ENCODE results near the gene SGK1.
"Not testable (repeated sequence)": the region's sequence is repeated elsewhere in the genome, so short reads cannot be mapped to it uniquely, and the experiment has no call there.

The SGK1 gene

DNA sequence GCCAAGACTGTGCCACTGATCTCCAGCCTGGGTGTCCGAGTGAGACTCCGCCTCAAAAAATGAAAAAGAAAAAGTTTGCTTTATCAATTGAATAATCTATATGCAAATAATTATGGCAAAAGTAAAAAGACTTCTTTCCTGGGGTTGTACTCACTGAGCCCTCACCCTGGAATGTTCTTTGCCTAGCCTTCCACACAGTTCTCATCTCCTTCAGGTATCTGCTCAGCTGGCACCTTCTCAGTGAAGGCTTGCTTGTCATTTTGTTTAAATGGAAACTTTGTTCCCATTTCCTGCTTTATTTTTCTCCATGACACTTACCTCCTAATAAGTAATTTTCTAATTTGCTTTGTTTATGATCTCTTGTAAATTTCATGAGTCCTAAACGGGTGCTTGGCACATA, 96.7 kb downstream of the SGK1 start:
- no peak for DNase-seq (ENCODE audit: low spot score)

DNA sequence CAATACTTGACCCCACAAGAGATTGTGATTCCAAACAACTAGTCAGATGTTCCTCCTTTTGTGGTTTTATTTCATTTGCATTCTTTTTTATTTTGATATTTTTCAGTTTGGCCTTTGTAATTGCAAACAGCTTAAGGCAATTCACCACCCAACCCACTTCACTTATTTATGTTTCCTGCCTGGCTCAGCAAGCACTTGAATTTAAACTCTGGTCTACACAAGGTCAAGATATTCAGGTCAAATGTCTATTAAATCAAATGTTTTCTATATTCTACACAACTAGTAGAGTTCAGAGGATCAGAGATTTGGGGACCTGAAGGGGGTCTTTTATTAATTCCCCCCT, 100.1 kb downstream of the SGK1 start:
- DNase-seq (ENCODE audit: low spot score) = no peak

GRCh38 chr6:134217105-134217797, 100.7 kb downstream of the SGK1 start:
- DNase-seq (ENCODE audit: low spot score) = no peak

DNA sequence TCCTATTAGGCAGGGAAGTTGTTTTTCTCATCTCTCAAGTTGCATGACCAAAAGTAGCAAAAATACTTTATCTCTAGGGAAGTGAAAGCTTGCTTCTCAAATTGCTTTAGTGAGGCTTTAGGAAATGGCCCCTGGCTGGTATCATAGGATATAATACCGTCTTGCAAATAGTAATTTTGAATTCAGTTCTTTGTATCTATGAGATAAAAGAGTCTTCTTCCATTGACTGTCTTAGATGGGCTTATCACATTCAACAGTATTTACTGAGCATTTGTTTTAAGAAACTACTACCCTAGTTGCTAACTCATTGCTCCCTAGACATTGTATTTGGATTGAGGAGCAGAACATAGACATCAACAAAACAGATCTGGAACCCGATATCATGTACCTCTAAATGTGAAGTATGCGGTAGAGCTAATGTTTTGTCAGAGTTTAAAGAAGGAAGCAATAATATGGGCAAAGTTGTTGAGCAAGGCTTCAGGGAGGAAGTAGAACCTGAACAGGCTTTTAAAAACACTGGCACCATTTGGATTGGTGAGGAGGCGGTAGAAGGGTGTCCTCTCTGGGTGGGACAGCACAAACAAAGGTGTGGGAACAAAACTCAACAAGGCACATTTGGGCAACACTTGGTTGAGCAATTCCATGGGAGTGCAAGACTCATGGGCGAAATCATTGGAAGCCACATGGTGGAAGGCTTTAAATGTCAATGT, 101.5 kb downstream of the SGK1 start:
- DNase-seq (ENCODE audit: low spot score) = no peak

GRCh38 chr6:134213410-134213809, 104.5 kb downstream of the SGK1 start:
- DNase-seq (ENCODE audit: low spot score) = not testable (repeated sequence)

DNA sequence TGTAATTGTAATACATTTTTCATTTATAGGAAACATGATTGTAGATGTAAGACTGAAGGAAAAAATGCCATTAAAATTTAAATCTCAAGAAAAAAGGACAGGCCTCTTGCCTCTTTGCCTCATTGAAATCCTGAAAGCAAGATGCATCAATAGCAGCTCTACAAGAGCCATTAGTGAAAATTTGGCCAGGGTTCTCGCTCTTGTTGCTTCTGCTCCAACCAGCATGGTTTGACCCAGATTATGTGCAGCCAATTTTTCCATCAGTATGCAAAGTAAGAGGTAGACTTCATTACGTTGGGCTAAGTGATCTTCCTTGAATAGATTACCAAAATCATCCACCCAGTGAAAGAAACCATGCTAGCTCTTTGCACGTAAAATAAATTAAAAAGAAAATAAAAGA, 106.6 kb downstream of the SGK1 start:
- no peak for DNase-seq (ENCODE audit: low spot score)

DNA sequence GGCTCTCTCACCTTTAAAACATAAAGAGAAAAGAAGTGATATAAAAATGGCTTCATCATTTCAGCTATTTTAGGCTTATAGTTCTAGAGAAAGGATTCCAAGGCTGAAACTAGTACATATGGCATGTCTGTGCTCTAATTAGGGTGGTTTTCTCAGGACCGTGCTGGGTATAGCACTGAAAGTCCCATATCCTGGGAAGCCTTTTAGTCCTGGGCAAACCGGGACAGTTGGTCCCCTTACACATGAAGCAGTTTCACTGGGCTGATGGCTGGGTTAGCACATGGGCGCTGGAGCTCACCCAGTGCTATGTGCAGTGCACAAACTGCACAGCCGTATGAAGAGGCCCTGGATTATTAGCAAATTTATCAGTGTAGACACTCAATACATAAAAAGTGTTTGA, 110.5 kb downstream of the SGK1 start:
- no peak for DNase-seq (ENCODE audit: low spot score)

DNA sequence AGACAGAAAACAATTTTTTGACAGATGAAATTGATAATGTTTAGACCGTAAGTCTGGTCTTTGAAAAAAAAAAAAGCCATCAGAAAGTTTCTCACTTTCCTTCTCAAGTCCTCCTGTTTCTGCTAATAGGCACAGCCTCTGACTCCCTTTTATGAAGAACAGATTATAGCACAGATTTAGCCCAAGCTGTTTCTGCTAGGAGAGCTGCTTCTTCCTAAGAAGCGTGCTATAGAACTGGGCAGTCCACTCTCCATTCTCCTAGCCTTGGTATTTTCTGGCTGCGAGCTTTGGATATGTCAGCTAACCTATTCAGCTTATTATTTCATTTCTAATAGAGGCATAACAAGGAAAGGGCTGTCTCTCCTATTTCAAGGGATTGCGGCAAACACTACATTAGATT, 112.5 kb downstream of the SGK1 start:
- DNase-seq (ENCODE audit: low spot score) = no peak

DNA sequence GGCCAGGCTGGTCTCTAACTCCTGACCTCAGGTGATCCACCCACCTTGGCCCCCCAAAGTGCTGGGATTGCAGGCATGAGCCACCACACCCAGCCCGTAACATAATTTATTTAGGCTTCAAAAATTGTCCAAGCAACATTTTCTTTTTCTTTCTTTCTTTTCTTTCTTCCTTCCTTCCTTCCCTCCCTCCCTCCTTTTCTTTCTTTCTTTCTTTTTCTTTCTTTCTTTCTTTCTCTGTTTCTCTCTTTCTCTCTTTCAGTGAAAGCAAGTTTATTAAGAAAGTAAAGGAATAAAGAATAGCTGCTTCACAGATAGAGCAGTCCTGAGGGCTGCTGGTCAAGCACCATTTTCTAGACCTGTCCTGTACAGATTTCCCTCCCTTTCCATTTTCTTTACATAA, 113.2 kb downstream of the SGK1 start:
- DNase-seq (ENCODE audit: low spot score) = not testable (repeated sequence)

DNA sequence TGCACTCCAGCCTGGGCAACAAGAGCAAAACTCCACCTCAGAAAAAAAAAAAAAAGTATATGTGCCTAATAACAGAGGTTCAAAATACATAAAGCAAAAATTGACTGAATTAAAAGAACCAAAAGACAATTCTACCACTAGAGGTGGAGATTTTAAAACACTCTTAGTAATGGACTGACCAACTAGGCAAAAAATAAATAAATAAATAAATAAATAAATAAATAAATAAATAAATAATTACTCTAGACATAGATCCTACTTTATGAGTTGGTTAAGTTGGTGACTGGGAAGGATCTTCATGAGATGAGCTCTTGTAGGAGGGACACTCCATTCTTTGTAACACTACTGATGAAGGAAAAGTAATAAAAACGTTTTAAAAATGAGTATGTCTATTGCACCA, 113.9 kb downstream of the SGK1 start:
- no peak for DNase-seq (ENCODE audit: low spot score)

- no peak for DNase-seq (ENCODE audit: low spot score)
Observed at GRCh38 chr6:134201716-134202115, 116.2 kb downstream of the SGK1 start.

DNA sequence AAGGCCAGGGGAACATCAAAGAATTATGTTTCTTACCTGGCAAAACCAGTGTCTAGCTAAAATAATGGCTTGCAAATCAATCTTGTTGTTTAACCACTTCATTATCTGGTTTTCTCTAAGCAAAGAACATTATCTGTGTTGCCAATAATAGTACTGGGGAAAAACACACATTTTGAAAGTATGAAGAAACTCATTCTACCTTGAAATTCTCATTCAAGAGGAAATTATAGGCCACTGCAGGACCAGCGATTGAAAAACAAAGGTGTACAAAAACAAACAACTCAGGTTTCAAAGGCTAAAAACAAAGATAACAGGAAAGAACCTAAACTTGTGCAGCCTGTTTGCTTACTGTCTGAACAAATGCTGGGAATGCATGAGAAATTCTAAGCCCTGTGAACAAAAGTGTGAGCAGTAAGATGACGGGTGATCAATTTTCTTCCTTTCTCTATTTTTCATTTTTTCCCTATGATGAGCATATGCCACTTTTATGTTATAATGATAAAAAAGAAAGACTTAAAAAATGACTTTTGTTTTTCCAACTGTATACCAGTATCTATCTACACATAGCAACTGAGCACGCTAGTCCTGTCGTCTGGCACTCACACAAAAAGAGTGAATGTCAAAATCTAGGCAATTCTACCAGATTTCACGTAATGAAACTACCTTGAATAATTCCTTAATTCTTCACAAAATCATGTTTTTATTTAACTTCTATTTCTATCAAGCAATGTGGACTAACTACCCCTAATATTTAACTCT, 117.9 kb downstream of the SGK1 start:
- no peak for DNase-seq (ENCODE audit: low spot score)

DNA sequence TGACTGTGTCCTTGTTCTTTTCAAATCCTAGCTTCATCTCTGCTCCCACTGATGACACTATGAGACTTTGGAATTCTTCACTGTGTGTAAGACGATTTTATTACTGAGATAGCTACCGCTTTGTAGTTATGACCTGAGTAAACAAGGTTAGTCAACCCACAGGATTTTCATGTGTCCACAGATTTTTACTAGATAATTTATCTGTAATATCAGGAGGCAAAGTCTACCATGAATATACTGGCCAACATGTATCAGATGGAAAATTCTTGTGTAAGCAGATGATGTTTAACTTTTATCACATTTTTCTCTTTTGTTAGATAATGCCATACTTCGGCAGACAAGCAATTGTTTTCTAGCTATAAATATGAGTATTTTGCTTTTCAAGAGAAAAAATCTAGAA, 119.8 kb downstream of the SGK1 start:
- DNase-seq (ENCODE audit: low spot score) = no peak

DNA sequence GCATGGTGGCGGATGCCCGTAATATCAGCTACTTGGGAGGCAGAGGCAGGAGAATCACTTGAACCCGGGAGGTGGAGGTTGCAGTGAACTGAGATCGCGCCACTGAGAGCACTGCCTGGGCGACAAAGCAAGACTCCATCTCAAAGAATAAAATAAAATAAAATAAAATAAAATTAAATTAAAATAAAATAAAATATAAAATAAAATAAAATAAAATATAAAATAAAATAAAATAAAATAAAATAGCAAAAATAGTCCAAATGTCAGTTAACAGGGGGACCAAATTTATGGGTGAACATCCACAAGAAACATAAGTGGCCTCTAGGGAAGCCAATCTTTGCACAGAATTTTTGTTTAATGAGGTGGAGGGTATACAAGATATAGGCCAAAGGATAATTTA, 120.2 kb downstream of the SGK1 start:
- not testable (repeated sequence) for DNase-seq (ENCODE audit: low spot score)

DNA sequence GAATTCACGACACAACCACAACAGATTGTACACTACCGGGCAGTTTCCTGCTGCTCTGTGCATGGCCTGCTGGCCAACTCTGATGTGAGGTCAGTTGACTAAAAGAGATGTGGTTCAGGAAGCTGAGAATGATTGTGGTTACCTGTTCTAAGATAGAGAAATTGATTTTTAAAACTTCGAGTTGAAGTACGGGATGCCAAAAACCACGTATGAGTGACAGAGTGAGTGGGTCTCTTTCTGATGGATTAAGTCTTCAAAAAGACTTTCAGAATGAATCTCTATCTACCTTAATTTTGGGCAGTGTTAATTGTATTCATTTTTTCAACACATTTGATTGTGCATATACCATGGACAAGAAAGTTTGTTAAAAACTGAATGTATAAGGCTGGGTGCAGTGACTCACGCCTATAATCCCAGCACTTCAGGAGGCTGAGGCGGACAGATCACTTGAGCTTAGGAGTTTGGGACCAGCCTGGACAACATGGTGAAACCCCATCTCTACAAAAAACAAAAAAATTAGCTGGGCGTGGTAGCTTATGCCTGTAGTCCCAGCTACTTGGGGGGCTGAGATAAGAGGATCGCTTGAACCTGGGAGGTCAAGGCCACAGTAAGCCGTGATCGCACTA, 121.2 kb downstream of the SGK1 start:
- no peak for DNase-seq (ENCODE audit: low spot score)

DNA sequence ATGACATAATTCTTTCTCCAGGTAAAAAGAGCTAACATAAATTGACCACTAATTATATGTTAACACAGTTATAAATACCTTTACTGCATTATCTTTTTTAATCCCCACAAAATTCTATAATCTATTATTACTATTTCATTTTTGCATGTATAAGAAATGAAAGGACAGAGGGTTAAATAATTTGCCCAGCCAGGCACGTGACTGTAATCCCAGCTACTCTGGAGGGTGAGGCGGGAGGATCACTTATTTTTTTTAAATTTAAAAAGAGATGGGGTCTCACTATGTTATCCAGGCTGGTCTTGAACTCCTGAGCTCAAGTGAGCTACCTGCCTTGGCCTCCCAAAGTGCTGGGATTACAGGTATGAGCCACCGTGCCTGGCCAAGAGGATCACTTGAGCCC, 121.9 kb downstream of the SGK1 start:
- DNase-seq (ENCODE audit: low spot score) = no peak

- DNase-seq (ENCODE audit: low spot score) = no peak
Observed at GRCh38 chr6:134195164-134195906, 122.6 kb downstream of the SGK1 start.

GRCh38 chr6:134193536-134194498, 124.1 kb downstream of the SGK1 start:
- DNase-seq (ENCODE audit: low spot score) = no peak

GRCh38 chr6:134192609-134193008, 125.3 kb downstream of the SGK1 start:
- not testable (repeated sequence) for DNase-seq (ENCODE audit: low spot score)

DNA sequence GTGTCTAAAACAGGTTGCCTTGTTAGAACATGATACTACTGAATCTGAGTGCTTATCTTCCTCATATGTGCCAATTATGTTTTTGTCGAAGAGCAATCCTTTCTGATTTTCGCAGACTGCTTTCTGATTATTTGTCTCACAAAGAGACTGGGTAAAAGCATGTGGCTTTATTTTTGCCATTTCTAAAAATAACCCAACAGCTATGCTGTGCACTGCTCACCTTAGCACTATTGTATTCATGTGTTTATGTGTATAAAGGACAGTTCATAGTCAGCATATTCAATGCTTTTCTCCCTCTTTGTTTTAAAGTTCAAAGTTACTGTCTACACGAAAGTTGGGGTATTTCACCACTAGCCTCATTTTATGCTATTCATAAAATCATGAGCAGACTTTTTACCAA, 127.0 kb downstream of the SGK1 start:
- no peak for DNase-seq (ENCODE audit: low spot score)

- DNase-seq (ENCODE audit: low spot score) = no peak
Observed at GRCh38 chr6:134187751-134188150, 130.2 kb downstream of the SGK1 start.
